ENCODE results near the gene FSTL3. TPM values are rescaled to one million over a fixed set of nuclear protein-coding genes. Genes with fewer than 3 reads are reported as not detected.

FSTL3 gene
- polyA plus RNA-seq, 1 of the 3 experiments (the other 2 are of a cell fraction), result 64.4 TPM

GRCh38 chr19:651991-652390 lies 24.2 kb upstream of the FSTL3 start (continued):
- TF ChIP-seq ZBTB33 (IDR thresholded peaks at IDR 0.05; ENCODE audit: borderline replicate concordance, low read depth) (no peak), MAX (IDR thresholded peaks at IDR 0.05; ENCODE audit: low read depth) (no peak), FOXM1 (IDR thresholded peaks at IDR 0.05; ENCODE audit: low read depth) (no peak), YY1 (IDR thresholded peaks at IDR 0.05; ENCODE audit: low read depth) (no peak)

- Histone ChIP-seq H3K9me3 (no peaks in the 10 kb centered on the region), H4K20me1 (ENCODE audit: insufficient read depth) (peaks cover 59% of the 10 kb centered on the region), H3K9ac (no peak overlapping the region), H3K27ac (ENCODE audit: low read depth in 2 of 2, low read length in 1 of 2) (no peak overlapping the region), H2AFZ (ENCODE audit: low read depth) (no peak overlapping the region), H3K4me3 (ENCODE audit: low read depth in 2 of 2, low read length in 1 of 2) (no peak overlapping the region), H3F3A (replicated peaks; ENCODE audit: insufficient read depth) (no peaks in the 10 kb centered on the region), H3K36me3 (replicated peaks in 1 of 2; ENCODE audit: control insufficient read depth in 1 of 2, insufficient read depth in 2 of 2, low read length in 1 of 2) (peaks cover 0 to 36% of the 10 kb centered on the region in 2 experiments), H3K79me2 (ENCODE audit: insufficient read depth) (peaks cover 62% of the 10 kb centered on the region), H3K4me1 (ENCODE audit: control insufficient read depth in 1 of 2, insufficient read depth in 2 of 2, low read depth in 1 of 2, low read length in 1 of 2) (no peaks in the 10 kb centered on the region), H3K9me2 (no peaks in the 10 kb centered on the region), H3K27me3 (ENCODE audit: insufficient read depth) (no peaks in the 10 kb centered on the region), H3K4me2 (no peak overlapping the region)
- ChIA-PET POLR2A (no interaction called here), CTCF (no interaction called here)
- DNase-seq, result no peak
- 95% methylated on average over 11 of the region's 54 CpGs for WGBS (ENCODE audit: low lambda C conversion rate)
- no peak for TF ChIP-seq GATA2 (CRISPR knock-in tag; IDR thresholded peaks at IDR 0.05)
- TF ChIP-seq USF1 (IDR thresholded peaks at IDR 0.05; ENCODE audit: borderline replicate concordance, low read depth), result no peak
- no peak for TF ChIP-seq TAF1 (IDR thresholded peaks at IDR 0.05; ENCODE audit: borderline replicate concordance, low read depth, low read length)
- no peak for TF ChIP-seq TCF12 (IDR thresholded peaks at IDR 0.05)
- no peak for TF ChIP-seq FOXJ3 (CRISPR knock-in tag; IDR thresholded peaks at IDR 0.05)
- TF ChIP-seq ELF1 (IDR thresholded peaks at IDR 0.05), result no peak
- no peak for TF ChIP-seq TEAD4 (IDR thresholded peaks at IDR 0.05; ENCODE audit: borderline replicate concordance, insufficient read depth)
- no peak for TF ChIP-seq RXRA (IDR thresholded peaks at IDR 0.05; ENCODE audit: borderline replicate concordance, low read depth)
- TF ChIP-seq NRF1 (IDR thresholded peaks at IDR 0.05; ENCODE audit: low read depth, low read length), result no peak
- TF ChIP-seq RAD21 (IDR thresholded peaks at IDR 0.05; ENCODE audit: low read length), result no peak
- no peak for TF ChIP-seq RFX5 (IDR thresholded peaks at IDR 0.05; ENCODE audit: low read length)
- no peak for TF ChIP-seq RCOR1 (IDR thresholded peaks at IDR 0.05; ENCODE audit: low read length)
- no peak for TF ChIP-seq SIN3A (IDR thresholded peaks at IDR 0.05; ENCODE audit: borderline replicate concordance, low read depth, low read length)
Observed at GRCh38 chr19:652467-653389, 23.5 kb upstream of the FSTL3 start.
